DOHH2 (cell line): ENCODE results near the gene ABHD13.

Experiments
- EZH2phosphoT487 ChIP-seq: fragments of 200-600 bp; sonication (generic); IDR thresholded peaks from 2 replicates; pipeline ENCODE4 v1.6.1; 2017; ENCODE audit warnings: borderline replicate concordance, mild to moderate bottlenecking, antibody characterized with exemption, low read length, moderate library complexity, mixed read lengths
- TF ChIP-seq, protein P1 (sequence below): fragments of 200-600 bp; sonication (generic); IDR thresholded peaks from one replicate; pipeline ENCODE4 v1.5.1; 2014; ENCODE audit warnings: antibody characterized with exemption, mild to moderate bottlenecking, low read depth, low read length; ENCODE audit not compliant: poor library complexity, severe bottlenecking

DNA sequence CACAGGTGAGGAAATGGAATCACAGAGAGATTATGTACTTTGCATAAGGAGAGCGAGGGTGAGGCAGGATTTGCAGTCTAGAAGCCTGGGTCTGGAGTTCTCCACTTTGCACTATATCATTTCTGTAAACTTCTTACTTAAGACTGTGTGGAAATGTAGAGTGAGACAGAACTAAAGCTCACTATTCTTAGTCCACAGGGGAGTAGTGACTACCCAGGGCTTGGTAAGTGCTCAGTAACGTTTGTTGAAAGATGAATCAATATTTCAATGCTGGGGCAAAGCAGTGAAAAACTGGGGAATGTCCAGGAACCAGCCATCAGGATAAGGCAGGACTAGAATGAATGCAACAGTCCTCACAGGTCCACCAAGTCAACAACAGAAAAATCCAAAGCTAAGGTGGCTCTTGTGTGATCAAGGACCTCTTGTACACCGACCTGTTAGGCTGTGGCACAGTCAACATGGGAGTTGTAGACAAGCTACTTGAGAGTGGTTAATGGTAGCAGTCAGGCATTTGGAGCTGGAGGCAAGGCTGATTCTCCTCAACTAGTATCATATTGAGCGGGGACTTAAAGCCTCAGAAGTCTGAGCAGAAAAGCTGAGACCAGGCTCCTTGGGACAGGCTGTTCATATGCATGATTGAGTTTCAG is 50.4 kb downstream of the ABHD13 start:
- TF ChIP-seq, protein P1, sequence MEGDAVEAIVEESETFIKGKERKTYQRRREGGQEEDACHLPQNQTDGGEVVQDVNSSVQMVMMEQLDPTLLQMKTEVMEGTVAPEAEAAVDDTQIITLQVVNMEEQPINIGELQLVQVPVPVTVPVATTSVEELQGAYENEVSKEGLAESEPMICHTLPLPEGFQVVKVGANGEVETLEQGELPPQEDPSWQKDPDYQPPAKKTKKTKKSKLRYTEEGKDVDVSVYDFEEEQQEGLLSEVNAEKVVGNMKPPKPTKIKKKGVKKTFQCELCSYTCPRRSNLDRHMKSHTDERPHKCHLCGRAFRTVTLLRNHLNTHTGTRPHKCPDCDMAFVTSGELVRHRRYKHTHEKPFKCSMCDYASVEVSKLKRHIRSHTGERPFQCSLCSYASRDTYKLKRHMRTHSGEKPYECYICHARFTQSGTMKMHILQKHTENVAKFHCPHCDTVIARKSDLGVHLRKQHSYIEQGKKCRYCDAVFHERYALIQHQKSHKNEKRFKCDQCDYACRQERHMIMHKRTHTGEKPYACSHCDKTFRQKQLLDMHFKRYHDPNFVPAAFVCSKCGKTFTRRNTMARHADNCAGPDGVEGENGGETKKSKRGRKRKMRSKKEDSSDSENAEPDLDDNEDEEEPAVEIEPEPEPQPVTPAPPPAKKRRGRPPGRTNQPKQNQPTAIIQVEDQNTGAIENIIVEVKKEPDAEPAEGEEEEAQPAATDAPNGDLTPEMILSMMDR, result no peak
- no peak for TF ChIP-seq EZH2phosphoT487
